Measurements from ENCODE around the gene GSTA3.

DNA sequence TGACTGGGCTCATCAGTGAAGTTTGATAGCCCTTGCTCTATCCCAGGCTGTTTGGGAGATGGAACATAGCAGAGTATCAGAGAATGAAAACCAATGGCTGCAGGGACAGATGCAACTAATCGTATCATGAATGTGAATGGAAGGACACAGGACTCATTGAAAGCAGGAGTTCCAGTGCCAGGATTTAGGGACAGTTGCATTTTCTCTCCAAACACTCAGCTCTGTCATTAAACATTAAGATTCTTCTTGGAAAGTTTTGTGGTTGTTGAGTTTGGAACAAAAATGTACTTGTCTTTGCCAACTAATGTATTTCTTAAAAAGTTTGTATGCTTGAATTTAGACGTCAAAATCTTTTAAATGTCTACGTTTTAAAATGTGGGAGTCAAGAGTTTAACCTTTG is 37.9 kb downstream of the GSTA3 start:
- TF ChIP-seq CTCF (IDR thresholded peaks at IDR 0.05) (no peak), EP300 (IDR thresholded peaks at IDR 0.05) (no peak)
